A673 (cell line): ENCODE measurements around the gene ANLN.

Experiments
- CTCF ChIP-seq: fragments of 300-800, 200-600 bp; sonication (generic); conservative IDR thresholded peaks from 2 replicates; pipeline ENCODE4 v1.5.1; 2017; ENCODE audit warnings: low read depth, mild to moderate bottlenecking, antibody characterized with exemption, low read length, moderate library complexity, mixed read lengths
- EZH2 ChIP-seq: fragments of 200-600 bp; sonication (generic); IDR thresholded peaks from 2 replicates; pipeline ENCODE4 v1.6.1; 2017; ENCODE audit warnings: borderline replicate concordance, low read depth, mild to moderate bottlenecking, mixed read lengths, antibody characterized with exemption, low read length; ENCODE audit not compliant: poor library complexity, severe bottlenecking

DNA sequence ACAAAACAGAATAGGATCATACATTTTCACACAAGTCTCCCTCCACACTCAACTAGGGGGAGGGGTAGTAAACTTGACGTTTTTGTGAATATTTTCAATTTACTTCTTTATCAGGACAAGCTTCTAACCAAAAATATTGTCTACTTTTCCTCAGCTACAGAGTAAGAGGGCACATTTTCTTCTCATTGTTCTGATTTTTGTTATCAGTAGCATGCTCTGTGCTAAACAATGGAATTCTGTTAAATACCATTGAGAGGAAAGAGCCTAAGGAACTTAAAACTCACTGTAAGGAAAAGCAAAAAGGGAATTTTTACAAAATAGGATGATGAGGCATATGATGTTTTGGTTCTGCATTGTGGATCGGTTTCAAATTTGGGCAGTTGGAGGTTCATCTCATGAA lies 41.2 kb downstream of the ANLN start:
- TF ChIP-seq CTCF = no peak
- no peak for TF ChIP-seq EZH2
